Measurements from ENCODE around the gene LHX2. TPM values are rescaled to one million over a fixed set of nuclear protein-coding genes. Genes with fewer than 3 reads are reported as not detected.

The LHX2 gene
- total and polyA plus RNA-seq, 9 of the 15 experiments (the other 6 are each of a cell fraction or from before 2014, with no cell fraction given) = 0.07 TPM; not detected in 8

- no peak overlapping the region for H3K4me3 ChIP-seq
- H3K36me3 ChIP-seq (ENCODE audit: control insufficient read depth, insufficient read depth, low read length) = no peaks in the 10 kb centered on the region
- in situ Hi-C loops (cut with MboI) = no loop called here
- ChIA-PET CTCF (ENCODE audit: low intra/inter-chr PET ratio) (no interaction called here), POLR2A (no interaction called here)
- H4K20me1 ChIP-seq (replicated peaks; ENCODE audit: control insufficient read depth, insufficient read depth, low read length) = 0 out of 2 replicates have a peak, but pooled peaks cover 13% of the 10 kb centered on the region
- H3K9me1 ChIP-seq (ENCODE audit: control insufficient read depth, insufficient read depth, low read length) = no peaks in the 10 kb centered on the region
- intact Hi-C loops (cut with micrococcal nuclease) = no loop called here
- 5% methylated on average over 5 of the region's 5 CpGs for WGBS (ENCODE audit: insufficient coverage, low coverage, missing lambda C conversion rate)
- BruUV-seq (replicated peaks) = no TSS peak
- ATAC-seq = no peak
- H3K27me3 ChIP-seq (ENCODE audit: control insufficient read depth in 2 of 2, insufficient read depth in 2 of 2, low read length in 2 of 2) = peaks cover 18 to 60% of the 10 kb centered on the region in 2 experiments
- no peak overlapping the region for H3K27ac ChIP-seq (ENCODE audit: extremely low read depth, low read depth, low read length)
- DNase-seq (ENCODE audit: extremely low read depth in 1 of 4, low spot score in 3 of 4) = no peak
- H3K4me2 ChIP-seq (ENCODE audit: insufficient read depth, low read length) = no peak overlapping the region
- no peak for TF ChIP-seq ZBTB8A (IDR thresholded peaks at IDR 0.05; ENCODE audit: partially characterized antibody)
- no peak for TF ChIP-seq ZNF592 (IDR thresholded peaks at IDR 0.05)
- no peak for TF ChIP-seq ZNF518B (CRISPR knock-in tag; IDR thresholded peaks at IDR 0.05)
- TF ChIP-seq PPARD (CRISPR knock-in tag; IDR thresholded peaks at IDR 0.05) = no peak
- no peak for TF ChIP-seq ATF6 (CRISPR knock-in tag; IDR thresholded peaks at IDR 0.05)
- TF ChIP-seq KAT8 (IDR thresholded peaks at IDR 0.05; ENCODE audit: low read depth) = no peak
- FAIRE-seq = no peak
- no peak overlapping the region for H3K9ac ChIP-seq (ENCODE audit: insufficient read depth in 1 of 2, low read depth in 2 of 2, low read length in 2 of 2)
- no peaks in the 10 kb centered on the region for H3K79me2 ChIP-seq (ENCODE audit: control insufficient read depth, insufficient read depth, low read length)
- peaks cover 2 to 20% of the 10 kb centered on the region in 2 experiments; a peak in 4 of 5 replicates for H3K4me1 ChIP-seq (replicated peaks in 1 of 2; ENCODE audit: control insufficient read depth in 2 of 2, insufficient read depth in 2 of 2, low read length in 2 of 2)
- no peak overlapping the region for H2AFZ ChIP-seq (ENCODE audit: low read depth, low read length)
- no peaks in the 10 kb centered on the region for H3K9me3 ChIP-seq (replicated peaks; ENCODE audit: control insufficient read depth, insufficient read depth, low read depth, low read length)
Observed at GRCh38 chr9:124044448-124044847, 32.9 kb downstream of the LHX2 start.
